Ovary (tissue), 3 donors: ENCODE measurements around the gene FRMD1.

ENCODE experiments used
- EP300 ChIP-seq: sonication (generic); formaldehyde crosslinking; IDR thresholded peaks from one replicate; pipeline ENCODE4 v1.6.1; 2017; ENCODE audit warnings: antibody characterized with exemption
- POLR2A ChIP-seq: fragments of 450-650 bp; IDR thresholded peaks from one replicate; pipeline ENCODE4 v1.6.1; 2017; ENCODE audit warnings: antibody characterized with exemption, mild to moderate bottlenecking, moderate library complexity
- TF ChIP-seq, protein P1 (sequence below), 3 donors: fragments of 450-650 bp in 2 of 3; fragments of 200-600 bp in 1 of 3; IDR thresholded peaks; one replicate each; pipeline versions ENCODE4 v1.5.1 to v1.8.0; 2016 to 2022; ENCODE audit warnings: antibody characterized with exemption in 3 of 3, mild to moderate bottlenecking in 1 of 3
- donor health status: DM: no; HTN: no; CAD: no.

DNA sequence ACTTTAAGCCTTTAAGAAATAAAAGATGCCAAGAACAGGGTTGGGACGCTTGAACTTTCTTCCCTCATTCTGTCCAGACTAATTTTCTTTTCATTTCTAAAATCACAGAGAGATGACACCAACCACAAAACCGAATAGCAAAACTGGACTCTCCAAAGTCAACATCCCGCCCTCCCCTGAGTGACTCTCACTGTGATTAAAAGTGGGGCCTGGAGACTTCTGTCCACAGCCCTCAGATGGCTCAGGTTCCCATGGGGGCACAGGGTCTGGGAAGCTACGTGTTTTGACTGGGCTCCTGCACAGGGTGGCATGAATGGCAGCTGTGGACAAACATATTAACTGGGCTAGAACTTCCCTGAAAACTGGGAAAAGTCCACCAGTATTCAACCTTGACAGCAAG lies 6.3 kb downstream of the FRMD1 start:
- TF ChIP-seq, protein P1, sequence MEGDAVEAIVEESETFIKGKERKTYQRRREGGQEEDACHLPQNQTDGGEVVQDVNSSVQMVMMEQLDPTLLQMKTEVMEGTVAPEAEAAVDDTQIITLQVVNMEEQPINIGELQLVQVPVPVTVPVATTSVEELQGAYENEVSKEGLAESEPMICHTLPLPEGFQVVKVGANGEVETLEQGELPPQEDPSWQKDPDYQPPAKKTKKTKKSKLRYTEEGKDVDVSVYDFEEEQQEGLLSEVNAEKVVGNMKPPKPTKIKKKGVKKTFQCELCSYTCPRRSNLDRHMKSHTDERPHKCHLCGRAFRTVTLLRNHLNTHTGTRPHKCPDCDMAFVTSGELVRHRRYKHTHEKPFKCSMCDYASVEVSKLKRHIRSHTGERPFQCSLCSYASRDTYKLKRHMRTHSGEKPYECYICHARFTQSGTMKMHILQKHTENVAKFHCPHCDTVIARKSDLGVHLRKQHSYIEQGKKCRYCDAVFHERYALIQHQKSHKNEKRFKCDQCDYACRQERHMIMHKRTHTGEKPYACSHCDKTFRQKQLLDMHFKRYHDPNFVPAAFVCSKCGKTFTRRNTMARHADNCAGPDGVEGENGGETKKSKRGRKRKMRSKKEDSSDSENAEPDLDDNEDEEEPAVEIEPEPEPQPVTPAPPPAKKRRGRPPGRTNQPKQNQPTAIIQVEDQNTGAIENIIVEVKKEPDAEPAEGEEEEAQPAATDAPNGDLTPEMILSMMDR (IDR thresholded peaks at IDR 0.05) = no peak
- TF ChIP-seq POLR2A (no peak), EP300 (no peak)
